ENCODE measurements around the gene DYTN. TPM values are rescaled to one million over a fixed set of nuclear protein-coding genes. Genes with fewer than 3 reads are reported as not detected.
A peak's percentile ranks its signal among the peaks of the same experiment; 100 is the strongest.

The DYTN gene
- total RNA-seq: not detected

DNA sequence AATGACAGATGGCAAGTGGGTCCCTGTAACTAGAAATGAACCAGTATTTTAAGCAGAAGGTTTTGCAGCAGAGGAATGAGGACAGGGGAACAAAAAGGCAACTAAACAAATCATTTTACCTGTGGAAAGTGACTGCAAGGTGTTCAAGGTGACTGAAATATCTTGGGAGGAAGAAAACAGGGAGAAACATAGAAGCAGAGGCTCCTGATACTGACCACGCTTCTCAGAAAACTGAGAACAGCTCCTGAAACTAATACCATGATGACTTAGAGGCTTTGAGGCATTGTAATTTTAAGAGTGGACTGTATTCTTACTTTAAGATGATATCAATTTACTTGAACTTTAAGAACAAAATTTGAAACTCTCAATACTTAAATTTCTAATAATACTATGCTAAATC lies at the start of gene DYTN:
DYTN (minus strand) TSS at position 101 of the 400 bp plus-strand sequence. CDS start 117 bp downstream, outside the sequence.
- H3K4me1 ChIP-seq: no peaks in the 10 kb centered on the region
- no peaks in the 10 kb centered on the region for H3K36me3 ChIP-seq
- H3K27ac ChIP-seq: no peak within 1 kb of the TSS
- DNase-seq (ENCODE audit: low spot score): no peak
- H3K4me3 ChIP-seq: no peak within 1 kb of the TSS
- no peaks in the 10 kb centered on the region for H3K9me3 ChIP-seq
- TF ChIP-seq, protein P1, sequence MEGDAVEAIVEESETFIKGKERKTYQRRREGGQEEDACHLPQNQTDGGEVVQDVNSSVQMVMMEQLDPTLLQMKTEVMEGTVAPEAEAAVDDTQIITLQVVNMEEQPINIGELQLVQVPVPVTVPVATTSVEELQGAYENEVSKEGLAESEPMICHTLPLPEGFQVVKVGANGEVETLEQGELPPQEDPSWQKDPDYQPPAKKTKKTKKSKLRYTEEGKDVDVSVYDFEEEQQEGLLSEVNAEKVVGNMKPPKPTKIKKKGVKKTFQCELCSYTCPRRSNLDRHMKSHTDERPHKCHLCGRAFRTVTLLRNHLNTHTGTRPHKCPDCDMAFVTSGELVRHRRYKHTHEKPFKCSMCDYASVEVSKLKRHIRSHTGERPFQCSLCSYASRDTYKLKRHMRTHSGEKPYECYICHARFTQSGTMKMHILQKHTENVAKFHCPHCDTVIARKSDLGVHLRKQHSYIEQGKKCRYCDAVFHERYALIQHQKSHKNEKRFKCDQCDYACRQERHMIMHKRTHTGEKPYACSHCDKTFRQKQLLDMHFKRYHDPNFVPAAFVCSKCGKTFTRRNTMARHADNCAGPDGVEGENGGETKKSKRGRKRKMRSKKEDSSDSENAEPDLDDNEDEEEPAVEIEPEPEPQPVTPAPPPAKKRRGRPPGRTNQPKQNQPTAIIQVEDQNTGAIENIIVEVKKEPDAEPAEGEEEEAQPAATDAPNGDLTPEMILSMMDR (IDR thresholded peaks at IDR 0.05): no peak
- H3K27me3 ChIP-seq: no peaks in the 10 kb centered on the region

DNA sequence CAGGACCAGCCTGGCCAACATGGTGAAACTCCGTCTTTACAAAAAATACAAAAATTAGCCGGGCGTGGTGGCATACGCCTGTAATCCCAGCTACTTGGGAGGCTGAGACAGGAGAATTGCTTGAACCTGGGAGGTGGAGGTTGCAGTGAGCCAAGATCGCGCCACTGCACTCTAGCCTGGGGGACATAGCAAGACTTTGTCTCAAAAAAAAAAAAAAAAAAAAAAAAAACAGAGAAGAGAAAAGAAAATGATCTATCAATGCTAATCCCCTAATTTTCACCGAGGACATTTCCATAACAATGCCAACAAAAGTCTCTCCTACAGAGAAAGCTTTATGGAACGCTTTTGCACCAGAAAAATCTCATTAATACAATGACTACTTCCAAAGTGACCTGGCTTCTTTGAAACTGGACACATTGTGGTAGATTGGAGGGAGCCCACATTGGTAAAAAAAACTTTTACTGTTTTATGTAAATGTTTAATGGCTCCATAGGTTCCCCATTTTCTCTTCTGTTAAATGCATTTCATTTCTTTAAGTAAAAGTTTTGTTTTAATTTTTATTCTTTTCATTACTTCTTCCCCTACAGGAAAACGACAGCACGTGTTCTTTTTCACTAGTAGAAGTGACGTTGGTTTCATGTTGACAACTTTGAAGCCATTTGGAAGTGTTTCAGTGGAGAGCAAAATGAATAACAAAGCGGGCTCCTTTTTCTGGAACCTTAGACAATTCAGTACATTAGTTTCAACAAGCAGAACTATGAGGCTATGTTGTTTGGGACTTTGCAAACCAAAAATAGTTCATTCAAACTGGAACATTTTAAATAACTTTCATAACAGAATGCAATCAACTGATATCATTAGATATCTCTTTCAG lies 48.1 kb upstream of the DYTN start:
- Histone ChIP-seq H3K4me3 (peak overlapping the region; percentile 70 to 82), H3K27me3 (no peaks in the 10 kb centered on the region), H3K9me3 (no peaks in the 10 kb centered on the region), H3K4me1 (peaks cover 0 to 30% of the 10 kb centered on the region in 2 donors), H3K36me3 (peaks cover 12% of the 10 kb centered on the region), H3K27ac (peak overlapping the region; percentile 87 to 89)
- TF ChIP-seq, protein P1 (IDR thresholded peaks at IDR 0.05): no peak
- DNase-seq (ENCODE audit: low spot score): no peak

- Histone ChIP-seq H3K27ac (peak within 1 kb of the TSS; percentile 87 to 89), H3K4me1 (peaks cover 0 to 30% of the 10 kb centered on the region in 2 donors), H3K27me3 (no peaks in the 10 kb centered on the region), H3K9me3 (no peaks in the 10 kb centered on the region), H3K36me3 (peaks cover 5% of the 10 kb centered on the region), H3K4me3 (peak within 1 kb of the TSS; percentile 70 to 82)
- TF ChIP-seq, protein P1 (IDR thresholded peaks at IDR 0.05): no peak
- peak; percentile 94 for DNase-seq (ENCODE audit: low spot score)
Observed at GRCh38 chr2:206765242-206766056, 47.3 kb upstream of the DYTN start, which contains the start of the genes FASTKD2 and MDH1B. Gene FASTKD2 (plus strand): TSS chr2:206765606. CDS start chr2:206766694, 1,088 bp downstream. Gene MDH1B (minus strand): TSS chr2:206765328. CDS start chr2:206765271, 57 bp downstream.

- no peaks in the 10 kb centered on the region for H3K36me3 ChIP-seq
Observed at GRCh38 chr2:206764673-206765241, 46.6 kb upstream of the DYTN start.

DNA sequence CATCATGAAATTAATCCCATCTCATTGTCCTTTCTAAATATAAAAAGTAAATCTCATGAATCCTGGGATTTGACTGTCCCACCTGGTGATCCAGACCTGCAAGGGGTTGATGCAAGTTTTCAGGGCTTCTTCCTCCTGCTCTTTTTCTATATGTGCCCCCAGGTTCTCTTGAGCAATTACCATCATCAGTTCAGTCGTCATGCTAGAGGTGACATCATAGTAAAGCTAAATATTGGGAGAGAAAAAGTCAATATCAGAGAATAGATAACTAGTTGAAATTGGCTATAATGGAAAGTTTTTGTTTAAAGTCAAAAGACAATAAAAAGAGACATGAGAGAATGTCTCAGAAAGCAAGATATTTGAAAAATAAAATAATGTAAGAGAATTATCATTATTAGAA lies 38.6 kb upstream of the DYTN start:
- TF ChIP-seq, protein P1 (IDR thresholded peaks at IDR 0.05): no peak
- Histone ChIP-seq H3K27ac (no peak overlapping the region), H3K4me3 (no peak overlapping the region), H3K36me3 (no peaks in the 10 kb centered on the region), H3K4me1 (no peaks in the 10 kb centered on the region), H3K9me3 (no peaks in the 10 kb centered on the region), H3K27me3 (no peaks in the 10 kb centered on the region)
- DNase-seq (ENCODE audit: low spot score): no peak

More at GRCh38 chr2:206764673-206765241, 46.6 kb upstream of the DYTN start:
- H3K4me3 ChIP-seq: peak overlapping the region; percentile 70 to 82
- TF ChIP-seq, protein P1 (IDR thresholded peaks at IDR 0.05): no peak
- peak overlapping the region; percentile 87 to 89 for H3K27ac ChIP-seq
- no peaks in the 10 kb centered on the region for H3K27me3 ChIP-seq
- peaks cover 0 to 30% of the 10 kb centered on the region in 2 donors for H3K4me1 ChIP-seq
- H3K9me3 ChIP-seq: no peaks in the 10 kb centered on the region
- no peak for DNase-seq (ENCODE audit: low spot score)

All from right atrium auricular region (tissue), 2 donors.